ENCODE data around the gene WDR18. TPM values are rescaled to one million over a fixed set of nuclear protein-coding genes. Genes with fewer than 3 reads are reported as not detected.

Gene WDR18
- total RNA-seq, 1 donor from 2014 or later: 105 TPM

DNA sequence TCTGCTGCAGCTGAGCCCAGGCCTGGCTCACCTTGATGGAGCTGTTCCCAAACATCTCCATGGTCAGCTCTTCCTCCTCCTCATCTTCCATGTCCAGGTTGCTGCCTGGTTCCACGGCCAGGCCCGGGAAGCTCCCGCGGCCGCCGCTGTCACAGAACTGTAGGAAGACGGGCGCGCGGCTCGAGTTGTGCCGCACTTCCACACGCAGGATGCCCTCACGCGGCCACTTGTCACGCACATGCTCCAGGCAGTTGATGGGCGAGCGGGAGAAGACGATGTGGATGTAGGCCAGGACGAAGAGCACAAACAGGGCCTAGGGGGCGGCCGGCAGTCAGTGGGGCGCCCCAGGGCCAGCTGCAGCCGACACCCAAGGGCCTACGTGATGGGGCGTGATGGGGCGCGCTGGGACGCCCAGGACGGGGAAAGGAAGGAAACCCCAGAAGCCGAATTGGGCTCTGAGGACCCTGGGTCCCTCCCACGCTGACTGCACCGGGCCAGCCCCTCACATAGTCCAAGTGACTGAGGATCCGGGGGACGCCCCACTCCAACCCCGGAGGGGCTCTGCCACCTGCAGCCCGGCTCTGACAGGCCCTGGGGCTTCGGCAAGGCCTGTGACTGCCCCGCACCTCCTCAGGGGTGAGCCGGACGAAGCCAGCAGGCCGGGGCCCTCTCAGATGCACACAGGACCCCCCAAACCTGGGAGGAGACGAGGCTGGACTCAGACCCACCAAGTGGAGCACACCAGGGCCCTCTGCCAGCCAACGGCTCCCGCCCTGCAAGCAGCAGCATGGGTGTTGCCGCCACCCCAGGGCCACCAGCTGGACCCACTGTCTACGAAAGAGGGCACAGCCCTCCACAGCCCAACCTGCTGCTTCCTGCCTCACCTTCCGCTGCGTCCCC lies 30.3 kb downstream of the WDR18 start:
- intact Hi-C loops (cut with micrococcal nuclease): no loop called here
- no peaks in the 10 kb centered on the region for H3K9me3 Mint-ChIP-seq
- no peak overlapping the region for H3K27ac Mint-ChIP-seq
- no peak for DNase-seq (ENCODE audit: low spot score)
- no peak overlapping the region for H3K4me3 Mint-ChIP-seq
- no peaks in the 10 kb centered on the region for H3K27me3 Mint-ChIP-seq (ENCODE audit: insufficient read depth)
- peaks cover 20% of the 10 kb centered on the region for H3K4me1 Mint-ChIP-seq (ENCODE audit: low read depth)
- peaks cover 4% of the 10 kb centered on the region for H3K36me3 Mint-ChIP-seq (ENCODE audit: low read depth)

DNA sequence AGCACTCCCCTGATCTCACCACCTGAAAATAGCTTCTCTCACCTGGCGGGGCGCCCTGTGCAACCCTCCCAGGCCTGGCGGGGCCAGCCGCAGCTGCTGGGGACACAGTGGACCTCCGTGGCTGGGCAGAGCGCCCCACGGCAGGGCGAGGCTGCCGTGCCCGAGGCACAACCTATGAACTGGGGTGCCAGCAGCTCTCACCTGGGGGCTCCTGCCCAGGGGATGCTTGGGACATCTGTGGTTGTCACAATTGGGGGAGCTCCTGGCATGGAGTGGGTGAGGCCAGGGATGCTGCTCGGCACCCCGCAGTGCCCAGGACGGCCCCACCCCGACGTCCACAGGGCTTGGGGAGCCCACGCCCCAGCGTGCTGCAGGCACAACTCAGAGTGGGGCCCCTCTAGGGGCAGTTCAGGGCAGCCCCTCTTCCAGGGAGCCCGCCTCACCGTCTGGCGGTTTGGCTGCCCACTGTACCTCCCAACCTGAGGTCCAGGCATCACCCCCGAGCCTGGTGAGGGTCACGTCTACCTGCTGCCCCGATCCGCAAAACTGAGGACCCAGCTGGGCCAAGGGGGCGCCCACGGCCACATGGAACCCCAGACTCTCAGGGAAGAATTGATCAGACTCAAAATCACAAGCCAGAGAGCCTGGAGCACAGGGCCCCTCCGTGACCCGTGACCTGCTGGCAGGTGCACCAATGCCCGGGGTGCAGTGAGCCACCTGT lies 31.1 kb downstream of the WDR18 start:
- H3K36me3 Mint-ChIP-seq (ENCODE audit: low read depth): peaks cover 6% of the 10 kb centered on the region
- H3K4me1 Mint-ChIP-seq (ENCODE audit: low read depth): peaks cover 20% of the 10 kb centered on the region
- no peaks in the 10 kb centered on the region for H3K9me3 Mint-ChIP-seq
- no peak overlapping the region for H3K27ac Mint-ChIP-seq
- DNase-seq (ENCODE audit: low spot score): no peak
- intact Hi-C loops (cut with micrococcal nuclease): no loop called here
- no peak overlapping the region for H3K4me3 Mint-ChIP-seq
- no peaks in the 10 kb centered on the region for H3K27me3 Mint-ChIP-seq (ENCODE audit: insufficient read depth)

DNA sequence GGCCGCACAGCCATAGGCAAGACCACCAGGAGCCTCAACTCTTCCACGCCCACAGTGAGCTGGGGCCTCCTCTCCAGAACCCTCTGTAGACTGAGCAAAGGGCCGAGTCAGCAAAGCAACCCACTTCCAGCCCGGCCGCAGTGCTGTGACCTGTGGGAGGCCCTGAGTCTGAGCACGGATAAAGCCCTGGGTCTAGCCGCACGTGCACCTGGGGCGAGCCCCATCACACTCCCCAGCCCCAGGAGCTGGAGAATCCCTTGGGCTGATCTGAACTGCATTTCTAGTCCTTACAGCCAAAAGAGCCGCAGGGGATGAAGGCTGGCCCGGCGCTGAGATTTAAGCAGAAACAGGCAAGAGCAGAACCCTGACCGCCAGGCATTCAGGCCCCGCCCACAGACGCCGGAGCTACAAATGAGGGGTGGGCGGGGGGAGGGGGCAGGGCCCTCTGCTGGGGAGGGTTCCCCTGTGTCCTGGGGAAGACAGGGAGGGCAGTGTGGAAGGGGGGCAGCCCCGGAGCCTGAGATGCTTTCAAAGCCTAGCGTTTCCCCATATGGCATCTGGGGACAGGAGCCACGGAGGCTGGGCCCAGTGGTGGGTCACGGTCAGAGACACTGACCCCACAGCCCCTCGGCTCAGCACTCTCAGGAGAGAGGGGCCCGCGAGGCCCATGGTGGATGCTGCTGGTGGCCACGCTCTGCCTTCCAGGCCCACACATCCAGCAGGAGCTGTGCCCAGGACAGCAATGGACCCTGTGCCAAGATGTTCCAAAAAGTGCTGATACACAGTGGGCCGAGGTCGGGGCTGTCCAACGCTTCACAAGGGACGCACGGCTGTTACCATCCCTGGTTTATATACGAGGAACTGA lies 31.9 kb downstream of the WDR18 start:
- Mint-ChIP-seq H3K4me1 (ENCODE audit: low read depth) (peaks cover 20% of the 10 kb centered on the region), H3K27me3 (ENCODE audit: insufficient read depth) (no peaks in the 10 kb centered on the region), H3K9me3 (no peaks in the 10 kb centered on the region), H3K27ac (no peak overlapping the region), H3K4me3 (no peak overlapping the region), H3K36me3 (ENCODE audit: low read depth) (peaks cover 6% of the 10 kb centered on the region)
- no peak for DNase-seq (ENCODE audit: low spot score)
- intact Hi-C loops (cut with micrococcal nuclease): no loop called here

DNA sequence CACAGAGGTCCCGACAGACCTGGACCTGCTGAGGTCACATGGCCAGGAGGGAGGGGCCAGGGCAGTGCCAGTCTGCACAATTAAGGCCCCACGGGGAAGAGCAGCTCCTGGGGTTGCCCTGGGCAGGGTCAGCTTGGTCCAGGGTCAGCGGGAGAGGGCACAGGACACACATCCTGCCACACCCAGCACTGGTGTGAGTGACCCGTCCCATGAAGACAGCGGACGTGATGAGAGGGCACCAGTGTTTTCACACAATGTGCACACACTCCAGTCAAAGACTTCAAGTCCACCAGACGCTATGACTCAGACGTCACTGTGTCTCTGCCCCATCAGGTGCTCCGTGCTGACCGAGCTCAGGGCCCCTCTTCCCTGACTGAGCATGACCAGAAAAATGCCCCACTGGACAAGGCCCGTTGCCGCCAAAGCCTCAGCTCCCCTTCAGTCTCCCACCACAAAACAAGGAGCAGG lies 32.5 kb downstream of the WDR18 start:
- peaks cover 2% of the 10 kb centered on the region for H3K27me3 Mint-ChIP-seq (ENCODE audit: insufficient read depth)
- peaks cover 26% of the 10 kb centered on the region for H3K4me1 Mint-ChIP-seq (ENCODE audit: low read depth)
- H3K36me3 Mint-ChIP-seq (ENCODE audit: low read depth): peaks cover 6% of the 10 kb centered on the region
- H3K4me3 Mint-ChIP-seq: peak overlapping the region; percentile 39
- intact Hi-C loops (cut with micrococcal nuclease): no loop called here
- peak overlapping the region; percentile 23 for H3K27ac Mint-ChIP-seq
- no peak for DNase-seq (ENCODE audit: low spot score)
- no peaks in the 10 kb centered on the region for H3K9me3 Mint-ChIP-seq

DNA sequence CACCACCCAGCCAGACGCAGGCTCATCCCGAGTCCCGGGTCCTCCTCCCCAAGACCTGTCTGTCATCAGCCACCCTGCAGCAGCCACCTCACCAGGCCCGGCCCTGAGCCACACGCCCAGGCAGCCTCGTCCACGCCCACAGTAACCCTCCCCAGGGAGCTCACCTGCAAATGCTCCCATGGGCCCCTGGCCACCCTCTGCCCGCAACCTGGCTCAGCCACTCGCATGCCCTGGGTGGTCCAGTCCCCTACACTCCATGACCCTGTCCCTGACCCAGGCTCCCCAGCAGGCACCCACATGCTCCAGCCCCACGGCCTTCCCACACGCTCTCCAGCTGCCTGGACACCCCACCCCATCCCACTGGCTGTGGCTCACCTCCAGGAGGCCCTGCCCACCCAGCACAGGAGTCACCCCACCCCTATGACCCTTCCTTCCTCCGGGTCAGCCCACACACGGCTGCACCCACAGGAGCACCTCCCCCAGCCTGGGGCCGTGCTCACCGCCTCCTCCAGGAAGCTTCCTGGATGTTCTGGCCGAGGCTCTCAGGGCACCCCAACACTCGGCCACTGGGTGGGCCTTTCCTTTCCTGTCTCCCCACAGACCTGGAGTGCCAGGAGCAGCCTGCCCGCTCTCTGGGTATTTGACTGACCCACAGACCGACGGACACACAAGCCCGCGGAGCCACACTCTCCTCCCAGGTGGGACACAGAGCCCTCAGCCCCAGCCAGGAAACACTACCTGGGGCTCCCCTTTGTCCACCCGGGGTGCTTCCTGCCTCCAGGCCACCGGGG lies 33.2 kb downstream of the WDR18 start:
- Mint-ChIP-seq H3K27ac (peak overlapping the region; percentile 23), H3K36me3 (ENCODE audit: low read depth) (peaks cover 6% of the 10 kb centered on the region), H3K4me3 (peak overlapping the region; percentile 39), H3K4me1 (ENCODE audit: low read depth) (peaks cover 28% of the 10 kb centered on the region), H3K9me3 (no peaks in the 10 kb centered on the region), H3K27me3 (ENCODE audit: insufficient read depth) (peaks cover 2% of the 10 kb centered on the region)
- no peak for DNase-seq (ENCODE audit: low spot score)
- intact Hi-C loops (cut with micrococcal nuclease): no loop called here

DNA sequence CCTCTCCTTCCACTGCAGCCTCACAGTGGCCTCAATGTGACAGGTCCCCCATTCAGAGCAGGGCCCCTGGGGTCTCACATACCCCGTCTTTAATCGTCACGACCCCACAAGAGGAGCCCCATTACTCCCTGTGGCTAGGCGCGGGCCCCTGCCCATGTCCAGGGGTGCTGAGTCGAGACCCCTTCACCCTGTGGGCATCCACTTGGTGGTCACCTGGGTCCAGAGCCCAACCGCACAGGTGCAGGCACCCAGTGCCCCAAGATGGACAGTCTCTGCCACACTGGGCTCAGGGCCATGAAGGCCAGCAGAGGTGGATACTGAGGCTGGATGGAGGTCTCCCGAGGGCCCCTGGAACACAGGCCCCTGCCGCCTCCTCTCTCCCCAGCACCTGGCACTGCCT lies 33.8 kb downstream of the WDR18 start:
- no peaks in the 10 kb centered on the region for H3K9me3 Mint-ChIP-seq
- H3K4me3 Mint-ChIP-seq: no peak overlapping the region
- peak overlapping the region; percentile 52 for H3K27ac Mint-ChIP-seq
- H3K4me1 Mint-ChIP-seq (ENCODE audit: low read depth): peaks cover 28% of the 10 kb centered on the region
- peaks cover 2% of the 10 kb centered on the region for H3K27me3 Mint-ChIP-seq (ENCODE audit: insufficient read depth)
- intact Hi-C loops (cut with micrococcal nuclease): no loop called here
- no peak for DNase-seq (ENCODE audit: low spot score)
- peaks cover 6% of the 10 kb centered on the region for H3K36me3 Mint-ChIP-seq (ENCODE audit: low read depth)

DNA sequence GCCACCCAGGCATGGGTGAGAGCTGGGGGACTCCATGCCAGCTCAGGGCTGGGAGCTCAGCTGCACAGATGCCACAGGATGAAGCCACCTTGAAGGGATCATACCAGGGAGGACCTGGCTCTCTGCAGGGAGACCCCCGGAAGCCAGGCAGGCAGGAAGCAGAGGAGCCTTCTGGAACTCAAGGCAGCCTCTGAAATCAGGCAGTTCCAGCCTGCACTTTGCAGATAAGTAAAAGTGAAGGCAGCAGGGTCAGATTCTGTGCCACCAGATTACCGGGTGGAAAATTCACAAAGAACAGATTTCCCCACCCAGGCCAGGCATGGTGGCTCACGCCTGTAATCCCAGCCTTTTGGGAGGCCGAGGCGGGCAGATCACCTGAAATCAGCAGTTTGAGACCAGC lies 34.2 kb downstream of the WDR18 start:
- Mint-ChIP-seq H3K9me3 (no peaks in the 10 kb centered on the region), H3K27ac (peak overlapping the region; percentile 29), H3K4me3 (peak overlapping the region; percentile 95), H3K36me3 (ENCODE audit: low read depth) (peaks cover 6% of the 10 kb centered on the region), H3K27me3 (ENCODE audit: insufficient read depth) (peaks cover 2% of the 10 kb centered on the region), H3K4me1 (ENCODE audit: low read depth) (peaks cover 28% of the 10 kb centered on the region)
- DNase-seq (ENCODE audit: low spot score): no peak
- intact Hi-C loops (cut with micrococcal nuclease): no loop called here

DNA sequence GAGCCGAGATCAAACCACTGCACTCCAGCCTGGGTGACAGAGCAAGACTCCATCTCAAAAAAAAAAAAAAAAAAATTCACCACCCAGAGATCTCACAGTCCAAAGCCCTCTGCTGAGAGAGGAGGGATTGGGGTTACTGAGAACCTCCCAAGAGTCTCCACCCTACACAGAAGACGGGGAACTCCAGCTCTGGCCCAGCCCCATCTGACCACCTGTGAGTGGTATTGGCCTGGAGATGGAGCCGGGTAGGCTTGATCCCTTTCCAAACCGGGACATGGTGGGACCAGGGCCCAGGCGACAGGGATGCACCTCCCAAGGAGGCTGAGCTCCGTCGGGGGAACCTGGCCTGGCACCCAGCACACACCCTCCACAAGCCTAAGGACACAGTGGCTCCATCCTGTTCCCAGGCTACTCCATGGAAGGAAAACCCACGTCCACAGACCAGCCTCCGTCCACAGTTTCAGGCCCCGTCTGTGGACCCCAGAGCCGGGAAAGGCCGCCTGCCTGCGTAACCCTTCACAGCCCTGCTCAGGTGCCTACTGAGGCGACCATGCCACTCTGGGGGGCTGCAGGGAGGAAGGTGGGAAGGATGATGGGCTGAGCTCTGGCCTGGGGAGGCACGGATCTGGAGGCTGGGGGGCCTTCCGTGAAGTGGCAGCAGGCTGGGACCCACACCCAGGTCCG lies 34.9 kb downstream of the WDR18 start:
- Mint-ChIP-seq H3K4me3 (peak overlapping the region; percentile 95), H3K27me3 (ENCODE audit: insufficient read depth) (peaks cover 2% of the 10 kb centered on the region), H3K9me3 (no peaks in the 10 kb centered on the region), H3K36me3 (ENCODE audit: low read depth) (peaks cover 5% of the 10 kb centered on the region), H3K4me1 (ENCODE audit: low read depth) (peaks cover 28% of the 10 kb centered on the region), H3K27ac (peak overlapping the region; percentile 29)
- DNase-seq (ENCODE audit: low spot score): no peak
- intact Hi-C loops (cut with micrococcal nuclease): no loop called here

DNA sequence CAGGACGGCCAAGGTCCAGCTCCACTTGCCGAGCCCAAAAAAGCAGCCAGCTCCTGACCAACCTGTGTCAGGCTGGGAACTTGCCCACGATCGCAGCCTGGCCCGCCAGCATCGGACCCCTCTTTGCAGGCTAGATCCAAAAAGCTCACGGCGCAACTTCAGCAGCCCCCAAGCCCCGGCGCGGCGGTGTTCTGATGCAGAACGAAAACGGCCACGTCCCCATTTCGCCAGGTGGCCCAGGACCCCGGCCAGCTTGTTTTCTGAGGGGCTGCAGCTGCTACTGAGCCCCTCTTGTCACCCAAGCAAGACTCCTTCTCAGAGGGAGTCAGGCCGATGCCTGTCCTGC lies 35.4 kb downstream of the WDR18 start:
- DNase-seq (ENCODE audit: low spot score): no peak
- Mint-ChIP-seq H3K9me3 (no peaks in the 10 kb centered on the region), H3K27ac (no peak overlapping the region), H3K4me1 (ENCODE audit: low read depth) (peaks cover 28% of the 10 kb centered on the region), H3K36me3 (ENCODE audit: low read depth) (peaks cover 4% of the 10 kb centered on the region), H3K4me3 (peak overlapping the region; percentile 95), H3K27me3 (ENCODE audit: insufficient read depth) (peaks cover 2% of the 10 kb centered on the region)
- intact Hi-C loops (cut with micrococcal nuclease): no loop called here

DNA sequence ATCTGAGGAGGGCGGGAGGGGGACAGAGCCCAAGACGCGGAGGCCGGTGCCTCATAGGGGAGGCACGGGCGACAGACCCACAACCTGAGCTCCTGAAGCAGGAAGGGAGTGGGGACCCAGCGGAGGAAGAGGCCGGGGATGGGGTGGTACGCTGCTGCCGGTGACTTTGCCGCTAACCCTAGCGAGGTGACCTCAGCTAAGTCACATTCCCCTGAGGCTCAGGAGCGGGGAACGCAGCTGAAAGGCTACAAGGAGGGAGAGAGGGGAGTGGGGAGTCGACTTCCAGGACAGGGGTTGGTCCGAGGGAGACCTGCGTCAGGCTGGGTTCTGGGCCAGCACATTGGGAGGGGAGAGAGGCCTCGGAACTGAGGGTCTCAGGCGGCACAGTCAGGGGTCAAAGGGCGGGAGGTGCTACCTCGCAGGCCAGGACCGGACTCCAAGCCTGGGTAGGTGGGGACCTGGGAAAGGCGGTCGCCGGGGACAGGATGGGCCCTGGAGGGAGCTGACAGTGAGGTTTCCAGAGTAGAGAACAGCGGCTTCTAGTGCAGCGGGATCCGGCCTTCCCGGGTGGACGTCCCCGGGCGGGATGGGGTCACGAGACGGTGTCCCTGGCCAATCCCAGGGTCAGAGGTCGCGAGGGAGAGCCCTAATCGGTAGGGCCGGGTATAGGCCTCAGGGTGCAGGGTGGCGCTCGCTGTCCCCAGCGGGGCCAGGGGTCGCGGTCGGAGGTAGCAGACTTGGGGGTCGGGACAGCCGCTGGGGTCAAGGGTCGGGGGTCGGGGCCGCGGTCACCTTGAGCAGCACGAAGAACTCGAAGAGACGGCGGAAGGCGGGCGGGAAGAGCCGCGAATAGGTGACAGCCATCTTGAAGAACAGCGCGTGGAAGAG lies 36.1 kb downstream of the WDR18 start:
- Mint-ChIP-seq H3K4me1 (ENCODE audit: low read depth) (peaks cover 28% of the 10 kb centered on the region), H3K4me3 (peak overlapping the region; percentile 95), H3K27ac (peak overlapping the region; percentile 87), H3K36me3 (ENCODE audit: low read depth) (peaks cover 4% of the 10 kb centered on the region), H3K27me3 (ENCODE audit: insufficient read depth) (peaks cover 2% of the 10 kb centered on the region), H3K9me3 (no peaks in the 10 kb centered on the region)
- intact Hi-C loops (cut with micrococcal nuclease): loop anchor here (2.0 to 5.0 kb wide), 3 partner anchors 35 to 172 kb away; partner anchors contain the start of gene WDR18
- no peak for DNase-seq (ENCODE audit: low spot score)

DNA sequence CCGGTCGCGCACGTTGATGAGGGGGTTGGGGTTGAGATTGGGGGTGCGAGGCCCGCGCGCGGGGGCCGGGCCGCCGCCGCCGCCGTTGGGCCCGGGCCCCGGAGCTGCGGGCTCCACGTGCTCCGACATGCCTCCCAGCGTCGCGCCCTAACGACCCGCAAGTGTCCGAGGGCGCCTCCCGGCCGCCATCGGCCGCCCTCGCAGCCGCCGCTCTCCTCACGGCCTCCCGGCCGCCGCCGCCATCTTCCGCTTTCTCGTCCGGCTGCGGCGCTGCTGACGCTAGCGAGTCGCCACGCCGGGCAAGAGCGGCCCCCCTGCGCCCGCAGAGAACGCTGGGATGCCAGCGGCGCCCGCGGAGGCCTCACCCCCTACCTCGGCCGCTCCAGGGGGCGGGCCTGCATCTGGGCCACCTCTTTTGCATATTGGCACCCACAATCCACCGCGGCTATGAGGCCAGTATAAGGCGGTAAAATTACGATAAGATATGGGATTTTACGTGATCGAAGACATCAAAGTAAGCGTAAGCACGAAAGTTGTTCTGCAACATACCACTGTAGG lies 36.8 kb downstream of the WDR18 start, which contains the start of gene TMEM259:
Gene TMEM259, minus strand, starts transcription at position 256 of the 558 bp plus-strand sequence. Its CDS starts 127 bp downstream, at position 129.
- peak within 1 kb of the TSS; percentile 95 for H3K4me3 Mint-ChIP-seq
- H3K36me3 Mint-ChIP-seq (ENCODE audit: low read depth): peaks cover 4% of the 10 kb centered on the region
- peaks cover 2% of the 10 kb centered on the region for H3K27me3 Mint-ChIP-seq (ENCODE audit: insufficient read depth)
- peak within 1 kb of the TSS; percentile 99 for H3K27ac Mint-ChIP-seq
- intact Hi-C loops (cut with micrococcal nuclease): loop anchor here (1.0 to 5.0 kb wide), 12 partner anchors 19 to 341 kb away; partner anchors contain the start of genes ABCA7, MED16, PTBP1 and RNU6-9
- H3K4me1 Mint-ChIP-seq (ENCODE audit: low read depth): peaks cover 30% of the 10 kb centered on the region
- H3K9me3 Mint-ChIP-seq: no peaks in the 10 kb centered on the region
- DNase-seq (ENCODE audit: low spot score): peak; percentile 96

Measured in activated T-helper 1 cell treated with anti-CD3 and anti-CD28 coated beads, Interleukin-12 subunit alpha, Interleukin-12 subunit beta, Interleukin-2, Interleukin-4 antibody, amounts not matched to agents 30 ng/mL and 10 ng/mL and 1 ng/mL, durations not matched to agents 14 hours and 24 hours and 36 hours (primary cell).